Stimulated activated CD4-positive, alpha-beta T cell treated with anti-CD3 and anti-CD28 coated beads, Interleukin-4, amount 100 ng/mL, for 48 hours (primary cell): ENCODE results near the gene RNF207.

Experiments
- DNase-seq, 2 donors: peaks; one replicate each; pipeline ENCODE4 v3.0.0-alpha.2; 2020; ENCODE audit warnings: low read depth in 2 of 2

RNF207 gene

DNA sequence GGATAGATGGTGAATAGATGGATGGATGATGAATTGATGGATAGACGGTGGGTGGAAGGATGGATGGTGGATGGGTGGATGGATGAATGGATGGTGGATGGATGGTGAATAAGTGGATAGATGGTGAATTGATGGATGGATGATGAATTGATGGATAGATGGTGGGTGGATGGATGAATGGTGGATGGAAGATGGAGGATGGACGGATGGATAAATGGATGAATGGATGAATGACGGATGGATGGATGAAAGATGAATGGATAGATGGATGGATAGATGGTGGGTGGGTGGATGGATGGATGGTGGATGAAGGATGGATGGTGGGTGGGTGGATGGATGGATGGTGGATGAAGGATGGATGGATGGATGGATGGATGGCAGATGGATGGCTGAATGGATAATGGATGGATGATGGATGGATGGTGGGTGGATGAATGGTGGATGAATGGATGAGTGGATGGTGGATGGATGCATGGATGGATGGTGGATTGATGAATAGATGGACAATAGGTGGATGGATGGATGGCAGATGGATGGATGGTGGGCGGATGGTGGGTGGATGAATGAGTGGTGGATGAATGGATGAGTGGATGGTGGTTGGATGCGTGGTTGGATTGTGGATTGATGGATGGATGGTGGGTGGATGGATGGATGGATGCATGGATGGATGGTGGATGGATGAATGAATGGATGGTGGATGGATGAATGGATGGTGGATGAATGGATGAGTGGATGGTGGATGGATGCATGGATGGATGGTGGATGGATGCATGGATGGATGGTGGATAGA, 31.1 kb upstream of the RNF207 start:
- DNase-seq = no peak

- DNase-seq = no peak
Observed at GRCh38 chr1:6175411-6175828, 30.5 kb upstream of the RNF207 start.

- DNase-seq = no peak
Observed at GRCh38 chr1:6176779-6177178, 29.1 kb upstream of the RNF207 start.

GRCh38 chr1:6177681-6178380, 28.1 kb upstream of the RNF207 start:
- DNase-seq = no peak

DNA sequence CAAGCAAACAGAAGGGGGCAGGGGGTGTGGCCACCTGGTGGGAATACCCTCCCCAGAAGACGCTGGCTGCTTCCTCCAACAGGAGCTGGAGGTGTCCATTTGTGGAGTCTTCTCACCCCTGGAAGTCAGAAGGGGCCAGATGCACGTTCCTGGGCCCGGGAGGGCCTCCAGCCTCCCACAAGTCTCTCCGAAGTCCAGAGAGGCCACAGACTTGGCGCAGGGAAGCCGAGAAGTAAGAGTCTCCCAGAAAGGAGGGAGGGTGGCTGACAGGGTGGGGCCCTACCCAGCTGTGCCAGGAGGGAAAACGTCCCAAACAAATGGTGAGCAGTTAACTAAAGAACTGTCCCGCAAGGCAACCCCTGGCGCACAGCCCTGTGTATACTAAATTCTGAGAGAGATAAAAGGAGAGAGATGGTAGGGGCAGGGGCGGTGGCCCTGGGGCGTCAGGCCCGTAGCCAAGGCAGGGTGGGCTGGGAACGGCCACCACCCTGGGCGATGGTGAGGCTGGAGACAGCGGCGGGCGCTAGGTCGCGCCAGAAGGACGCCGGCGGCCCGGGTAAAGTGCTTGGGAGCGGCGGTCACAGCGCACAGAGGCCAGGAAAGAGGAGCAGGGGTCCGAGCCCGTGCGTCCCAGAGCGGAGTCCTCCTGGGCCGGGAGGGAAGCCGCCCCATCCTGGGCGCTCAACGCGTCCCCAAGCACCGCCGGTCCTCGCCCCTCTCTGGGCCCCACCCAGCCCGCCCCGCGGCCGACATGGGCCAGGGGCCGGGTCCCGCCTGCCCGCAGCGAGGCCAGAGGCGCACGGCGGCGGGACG, 27.0 kb upstream of the RNF207 start:
- no peak for DNase-seq

DNA sequence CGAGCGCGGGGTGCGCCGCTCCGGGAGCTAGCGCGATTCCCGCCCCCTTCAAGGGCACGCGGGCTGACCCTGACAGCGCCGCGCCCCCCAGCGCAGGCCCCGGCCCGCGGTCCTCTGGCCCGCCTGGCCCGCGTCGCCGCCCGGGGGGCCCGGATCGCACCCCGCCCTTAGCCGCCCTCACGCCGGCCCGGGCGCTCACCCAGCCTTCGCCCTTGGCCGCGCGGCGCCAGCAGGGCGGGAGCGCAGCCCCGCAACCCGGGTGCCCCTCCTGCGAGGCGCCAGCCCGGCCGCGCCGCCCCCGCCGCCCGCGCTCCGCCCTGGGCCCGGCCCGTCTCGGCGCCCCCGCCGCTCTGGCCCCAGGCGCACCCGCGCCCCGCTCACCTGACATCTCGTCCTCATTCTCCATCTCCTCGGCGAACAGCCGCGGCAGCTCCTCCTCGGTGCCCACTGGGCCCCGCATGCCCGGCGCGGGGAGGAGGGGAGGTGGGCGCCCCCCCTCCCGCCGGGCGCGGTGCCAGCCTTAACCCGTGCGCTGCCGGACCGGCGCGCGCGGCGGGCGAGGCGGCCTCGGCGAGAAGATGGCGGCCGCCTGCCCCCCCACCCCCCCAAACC, 26.2 kb upstream of the RNF207 start:
- DNase-seq = no peak

DNA sequence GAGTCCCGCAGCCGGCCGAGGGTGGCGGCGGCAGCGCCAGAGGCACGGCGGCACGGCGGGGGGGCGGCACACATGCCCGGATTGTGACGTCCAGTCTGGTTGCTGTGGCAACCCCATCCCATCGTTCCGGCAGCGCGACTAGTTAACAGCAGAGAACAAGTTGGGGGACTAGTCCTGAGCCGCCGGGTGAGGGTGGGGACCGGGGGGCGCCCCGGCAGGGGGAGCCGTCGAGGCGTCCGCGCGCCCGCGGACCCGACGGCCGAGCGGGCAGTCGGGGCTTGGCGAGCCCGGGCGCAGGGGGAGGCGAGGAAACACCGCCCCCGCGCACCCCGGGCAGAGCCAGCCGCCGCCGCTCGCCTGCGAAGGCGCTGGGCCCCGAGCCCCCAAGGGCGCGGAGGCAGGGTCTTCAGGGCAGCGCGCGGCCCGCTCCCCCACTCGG, 25.6 kb upstream of the RNF207 start, which contains the start of gene CHD5:
Gene CHD5 (minus strand): TSS at position 54 of the 439 bp plus-strand sequence. CDS start 298 bp downstream, outside the sequence.
- DNase-seq = no peak

- DNase-seq = no peak
Observed at GRCh38 chr1:6180707-6181311, 25.1 kb upstream of the RNF207 start.

DNA sequence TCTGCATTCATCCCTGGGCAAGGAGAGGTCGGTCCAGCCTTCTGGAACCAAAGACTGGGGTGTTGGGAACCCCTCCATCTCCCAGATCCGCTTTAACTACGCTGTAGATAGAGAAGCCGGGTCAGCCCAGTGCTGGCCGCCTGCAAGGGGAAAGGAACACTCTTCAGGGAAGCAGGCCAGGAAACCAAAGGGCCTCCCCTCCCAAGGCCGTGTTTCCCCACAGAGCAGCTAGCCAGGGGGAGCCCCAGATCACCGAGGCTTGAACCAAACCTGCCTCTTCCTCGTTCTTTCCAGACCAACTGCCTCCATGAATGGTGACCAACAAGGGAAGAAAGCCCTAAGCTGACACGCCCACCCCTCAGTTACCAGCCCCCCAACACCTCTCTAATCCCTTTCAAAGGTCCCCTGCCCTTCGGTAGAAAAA, 24.6 kb upstream of the RNF207 start:
- DNase-seq = no peak

GRCh38 chr1:6183520-6183989, 22.4 kb upstream of the RNF207 start:
- no peak for DNase-seq

GRCh38 chr1:6184083-6184783, 21.7 kb upstream of the RNF207 start:
- no peak for DNase-seq

DNA sequence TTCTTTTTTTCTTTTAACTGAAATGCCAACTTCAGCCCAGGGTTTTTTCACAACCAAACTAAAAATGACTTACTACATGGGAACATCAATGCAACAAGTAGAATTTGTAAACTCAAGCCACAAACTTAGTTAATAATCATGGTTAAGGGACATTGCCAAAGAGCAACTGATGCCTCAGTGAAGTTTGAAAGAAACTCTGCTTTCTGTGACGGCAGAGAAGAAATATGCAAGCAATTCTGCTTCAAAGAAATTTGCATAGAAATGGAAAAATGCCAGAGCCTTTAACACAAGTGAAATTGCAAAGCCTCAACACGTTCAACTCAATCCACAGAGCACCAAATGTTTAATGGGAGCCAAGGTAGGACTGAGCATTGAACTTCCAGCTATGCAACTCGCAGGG, 20.8 kb upstream of the RNF207 start:
- no peak for DNase-seq

DNA sequence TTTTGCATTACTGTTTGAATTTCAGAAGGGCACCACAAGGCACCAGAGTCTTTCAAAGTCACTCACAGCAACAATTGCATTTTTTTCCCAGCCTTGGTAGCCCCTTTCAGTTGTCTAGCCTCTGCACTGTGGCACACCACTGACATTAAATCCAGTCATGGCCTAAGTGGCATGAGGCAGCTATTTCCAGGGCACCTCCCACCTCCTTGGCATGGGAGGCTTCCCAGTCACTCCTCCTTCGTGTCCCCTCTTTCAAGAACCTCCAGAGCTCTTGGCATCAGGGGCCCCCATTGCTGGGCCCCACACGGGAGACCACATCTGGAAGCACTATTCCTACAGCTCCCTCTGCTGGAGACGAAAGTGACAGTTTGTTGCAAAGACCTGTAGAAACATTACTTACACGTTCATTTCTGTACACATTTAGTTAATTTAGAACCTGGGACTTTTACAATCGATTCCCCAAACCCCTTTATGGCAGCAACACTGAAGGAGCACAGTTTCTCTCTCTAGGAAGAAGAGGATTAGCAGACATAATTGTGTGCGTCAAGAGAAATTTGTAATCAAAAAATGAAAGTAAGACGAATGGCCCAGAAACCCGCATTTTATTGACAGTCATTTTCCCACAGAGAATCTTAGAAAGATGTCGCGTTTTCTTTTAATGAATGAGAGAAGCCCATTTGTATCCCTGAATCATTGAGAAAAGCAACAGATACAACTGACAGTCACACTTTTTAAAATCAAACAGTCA, 20.1 kb upstream of the RNF207 start:
- no peak for DNase-seq

DNA sequence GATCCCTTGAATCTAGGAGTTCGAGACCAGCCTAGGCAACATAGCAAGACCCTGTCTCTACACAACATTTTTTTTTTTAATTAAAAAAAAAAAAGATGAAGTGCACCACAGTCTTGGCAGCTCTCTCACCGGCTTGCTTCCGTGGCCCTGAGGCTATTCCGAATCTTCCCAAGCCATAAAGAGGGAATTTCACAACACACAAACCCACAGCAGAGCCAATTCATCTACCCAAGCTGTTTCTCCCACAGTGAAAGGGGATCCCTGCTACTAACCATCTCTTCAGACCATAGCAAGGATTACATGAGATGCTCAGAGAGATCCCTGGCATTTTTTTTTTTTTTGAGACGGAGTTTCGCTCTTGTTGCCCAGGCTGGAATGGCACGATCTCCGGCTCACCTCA, 17.5 kb upstream of the RNF207 start:
- no peak for DNase-seq

- no peak for DNase-seq
Observed at GRCh38 chr1:6191968-6192367, 14.0 kb upstream of the RNF207 start.

- DNase-seq = no peak
Observed at GRCh38 chr1:6197746-6198427, 8.0 kb upstream of the RNF207 start.

DNA sequence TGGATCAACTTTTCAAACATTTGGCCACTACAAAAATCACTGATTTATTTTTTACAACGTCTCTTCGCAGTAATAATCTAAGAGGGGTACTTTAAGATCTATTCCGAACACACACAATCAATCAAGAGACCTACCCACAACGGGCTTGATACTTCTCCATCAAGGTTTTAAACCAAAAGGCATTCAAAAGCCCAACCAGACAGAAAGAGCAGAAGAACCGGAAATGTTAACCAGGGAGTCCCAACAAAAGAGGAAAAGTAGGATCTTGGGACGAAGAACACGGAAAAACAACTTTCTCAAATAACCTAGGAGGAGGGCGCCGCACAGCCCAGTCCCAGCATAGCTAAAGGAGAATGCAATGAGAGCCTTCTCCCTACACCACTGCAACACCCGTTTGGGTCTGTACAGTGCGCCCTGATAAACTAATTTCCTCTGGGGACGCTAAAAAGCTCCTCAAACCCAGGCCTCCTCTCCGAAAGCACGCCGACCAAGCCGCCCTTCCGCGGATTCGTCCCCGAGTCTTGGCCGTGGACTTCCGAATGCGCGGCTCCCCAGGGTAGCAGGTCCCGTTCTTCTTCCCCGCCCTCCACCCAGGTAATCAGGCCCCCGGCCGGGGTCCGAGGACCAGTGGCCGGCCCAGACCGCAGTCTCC, 7.1 kb upstream of the RNF207 start:
- DNase-seq = no peak

GRCh38 chr1:6199298-6200187, 6.4 kb upstream of the RNF207 start, which contains the start of gene RPL22:
TSS of gene RPL22 (minus strand) at chr1:6199595. CDS start at chr1:6199573, 22 bp downstream.
- peak; percentile 95 to 98 for DNase-seq
